ENCODE measurements around the gene TCEA2.

GRCh38 chr20:64036346-64037198, 26.4 kb upstream of the TCEA2 start:
- no peak for TF ChIP-seq POLR2A (IDR thresholded peaks at IDR 0.05)
- TF ChIP-seq CTCF (IDR thresholded peaks at IDR 0.05), result no peak
